PC-9 (cell line): ENCODE measurements around the gene C3orf52. TPM values are rescaled to one million over a fixed set of nuclear protein-coding genes. Genes with fewer than 3 reads are reported as not detected.

Experiments used
- BruUV-seq: library from RNA; stranded (reverse); fragments of 400-500 nt; replicated peaks from 2 replicates; lab custom pipeline; 2021; lab: Mats Ljungman, UMichigan
- CTCF ChIA-PET: fragments of 300-600 bp; sonication (Branson Sonifier 250); formaldehyde crosslinking; loops from one replicate; lab custom pipeline; 2022; ENCODE audit warnings: antibody characterized with exemption; lab: Charles Lee
- POLR2A ChIA-PET: fragments of 300-600 bp; sonication (Branson Sonifier 250); formaldehyde crosslinking; loops from one replicate; lab custom pipeline; 2022; ENCODE audit warnings: antibody characterized with exemption; ENCODE audit not compliant: unreplicated experiment; lab: Charles Lee
- DNase-seq, 2 experiments: peaks; one replicate each; pipeline versions ENCODE4 v3.0.0 to v3.0.0-alpha.2; 2015 to 2022; ENCODE audit warnings: mixed read lengths in 1 of 2
- H2AFZ ChIP-seq: fragments of 200-600 bp; sonication (generic); 2 replicates; pipeline ENCODE4 v1.8.1; 2017; ENCODE audit warnings: antibody characterized with exemption
- H3F3A ChIP-seq: fragments of 200-600 bp; sonication (generic); 2 replicates; pipeline ENCODE4 v1.8.1; 2017; ENCODE audit warnings: antibody characterized with exemption, mild to moderate bottlenecking, low read depth; ENCODE audit not compliant: insufficient read depth
- H3K27ac ChIP-seq: fragments of 200-600 bp; sonication (generic); 2 replicates; pipeline ENCODE4 v1.6.1; 2016; ENCODE audit warnings: mixed run types
- H3K27me3 ChIP-seq: fragments of 200-600 bp; sonication (generic); 2 replicates; pipeline ENCODE4 v1.6.1; 2016; ENCODE audit warnings: low read depth, mixed run types; ENCODE audit not compliant: insufficient read depth
- H3K36me3 ChIP-seq: fragments of 200-600 bp; sonication (generic); 2 replicates; pipeline ENCODE4 v1.6.1; 2016; ENCODE audit warnings: low read depth, mixed run types
- H3K4me1 ChIP-seq: fragments of 200-600 bp; sonication (generic); replicated peaks from 2 replicates; pipeline ENCODE4 v1.6.1; 2016; ENCODE audit warnings: mixed run types; ENCODE audit not compliant: insufficient read depth
- H3K4me2 ChIP-seq: fragments of 200-600 bp; sonication (generic); 2 replicates; pipeline ENCODE4 v1.6.1; 2017; ENCODE audit warnings: mixed run types
- H3K4me3 ChIP-seq: fragments of 200-600 bp; sonication (generic); 2 replicates; pipeline ENCODE4 v1.6.1; 2016; ENCODE audit warnings: mixed run types
- H3K79me2 ChIP-seq: fragments of 200-600 bp; sonication (generic); 2 replicates; pipeline ENCODE4 v1.6.1; 2017; ENCODE audit warnings: low read depth, mixed run types
- H3K9me2 ChIP-seq: fragments of 200-600 bp; sonication (generic); 2 replicates; pipeline ENCODE4 v1.8.1; 2017; ENCODE audit warnings: mild to moderate bottlenecking; ENCODE audit not compliant: insufficient read depth
- H3K9me3 ChIP-seq: fragments of 200-600 bp; sonication (generic); 2 replicates; pipeline ENCODE4 v1.8.1; 2016; ENCODE audit warnings: low read depth; ENCODE audit not compliant: insufficient read depth
- H4K20me1 ChIP-seq: fragments of 200-600 bp; sonication (generic); 2 replicates; pipeline ENCODE4 v1.8.1; 2017; ENCODE audit not compliant: insufficient read depth
- CTCF ChIP-seq: fragments of 200-600 bp; sonication (generic); conservative IDR thresholded peaks from 2 replicates; pipeline ENCODE4 v1.6.1; 2017; ENCODE audit warnings: mixed run types, antibody characterized with exemption, mild to moderate bottlenecking, moderate library complexity
- EZH2 ChIP-seq: fragments of 200-600 bp; sonication (generic); IDR thresholded peaks from 2 replicates; pipeline ENCODE4 v1.8.0; 2017; ENCODE audit warnings: antibody characterized with exemption, low read depth
- intact Hi-C: fragments of 100-400 bp; cut with micrococcal nuclease; formaldehyde crosslinking; loops from one replicate; pipeline ENCODE4 v1.10.0; 2022; ENCODE audit not compliant: unreplicated experiment
- microRNA-seq: library from miRNA; unstranded; fragments of <30 nt; microRNA quantifications from one replicate; pipeline ENCODE4 v1.2.0, GENCODE V29; 2021; ENCODE audit warnings: borderline number of aligned reads, borderline replicate concordance
- total RNA-seq: library from RNA; stranded (reverse); gene quantifications from 2 replicates; pipeline ENCODE4 v1.2.3, GENCODE V29; 2021

C3orf52 gene
- total RNA-seq, 1 experiment from 2014 or later = 7.5 TPM

GRCh38 chr3:112167758-112168157, 81.6 kb downstream of the C3orf52 start:
- DNase-seq = no peak
- no peak overlapping the region for H2AFZ ChIP-seq
- TF ChIP-seq EZH2 (no peak), CTCF (no peak)
- H3K79me2 ChIP-seq = no peaks in the 10 kb centered on the region
- no TSS peak for BruUV-seq
- H3K9me2 ChIP-seq = no peaks in the 10 kb centered on the region
- no peaks in the 10 kb centered on the region for H4K20me1 ChIP-seq
- ChIA-PET CTCF (no interaction called here), POLR2A (no interaction called here)
- no peaks in the 10 kb centered on the region for H3K4me1 ChIP-seq
- H3K27ac ChIP-seq = no peak overlapping the region
- intact Hi-C loops = no loop called here
- H3F3A ChIP-seq = no peaks in the 10 kb centered on the region
- H3K9me3 ChIP-seq = no peaks in the 10 kb centered on the region
- no peak overlapping the region for H3K4me2 ChIP-seq
- H3K4me3 ChIP-seq = no peak overlapping the region
- no peaks in the 10 kb centered on the region for H3K36me3 ChIP-seq
- no peaks in the 10 kb centered on the region for H3K27me3 ChIP-seq

Small RNA genes lying within 50 kb of the gene (microRNA-seq; reads per million reads assigned to microRNA genes)
- gene MIR567 = not detected

Other genes starting within 250 kb of the C3orf52 start
- 42.7 and 55.0 TPM in 2 replicates for gene PHLDB2, start 227.1 kb upstream of the C3orf52 start, total RNA-seq
- 57.4 and 57.6 TPM in 2 replicates for gene ABHD10, start 107.4 kb upstream of the C3orf52 start, total RNA-seq
- not detected in 2 replicates for gene TAGLN3, start 87.5 kb upstream of the C3orf52 start, total RNA-seq
- 0.23 TPM in 1 of 2 replicates, not detected in the other for gene TMPRSS7, start 51.7 kb upstream of the C3orf52 start, total RNA-seq
- not detected in 2 replicates for gene GCSAM, start 46.9 kb downstream of the C3orf52 start, total RNA-seq
- gene SLC9C1, start 207.8 kb downstream of the C3orf52 start, total RNA-seq = not detected in 2 replicates
- 1.9 and 4.0 TPM in 2 replicates for gene CD200, start 246.8 kb downstream of the C3orf52 start, total RNA-seq